Vagina (tissue), 2 donors: ENCODE results near the gene GORASP1. TPM values are rescaled to one million over a fixed set of nuclear protein-coding genes. Genes with fewer than 3 reads are reported as not detected.

Source experiments
- DNase-seq, 2 donors: peaks; one replicate each; pipeline ENCODE4 v3.0.0-alpha.2; 2017; ENCODE audit errors: extremely low spot score in 2 of 2
- H3K27ac ChIP-seq: fragments of 200-600 bp; sonication (generic); one replicate; pipeline ENCODE4 v1.5.1; 2019
- H3K27me3 ChIP-seq: fragments of 200-600 bp; sonication (generic); one replicate; pipeline ENCODE4 v1.5.1; 2019
- H3K36me3 ChIP-seq, 2 donors: fragments of 200-600 bp; sonication (generic); one replicate each; pipeline ENCODE4 v1.5.1; 2017 to 2019
- H3K4me1 ChIP-seq: fragments of 200-600 bp; sonication (generic); one replicate; pipeline ENCODE4 v1.5.1; 2019
- H3K4me3 ChIP-seq, 2 donors: fragments of 200-600 bp; sonication (generic); 1 replicate in 1 of 2; 2 replicates in 1 of 2; pipeline ENCODE4 v1.5.1; 2016 to 2019
- H3K9me3 ChIP-seq: fragments of 200-600 bp; sonication (generic); one replicate; pipeline ENCODE4 v1.5.1; 2019
- POLR2A ChIP-seq, 2 donors: fragments of 450-650 bp; IDR thresholded peaks; one replicate each; pipeline ENCODE4 v1.6.1; 2017; ENCODE audit warnings: antibody characterized with exemption in 2 of 2, mild to moderate bottlenecking in 2 of 2, moderate library complexity in 2 of 2
- POLR2AphosphoS5 ChIP-seq, 2 donors: sonication (generic); formaldehyde crosslinking; IDR thresholded peaks; one replicate each; pipeline ENCODE4 v1.9.0; 2017; ENCODE audit warnings: antibody characterized with exemption in 2 of 2, mild to moderate bottlenecking in 2 of 2, low read depth in 1 of 2; ENCODE audit not compliant: insufficient read depth in 1 of 2
- intact Hi-C: fragments of 100-400 bp; cut with DNase I; formaldehyde crosslinking; loops from one replicate; pipeline ENCODE4 v1.15.1; 2023
- total RNA-seq: library from RNA; depleted of rRNA; stranded (reverse); fragments of >200 nt; gene quantifications from one replicate; pipeline ENCODE4 v1.2.3, GENCODE V29; 2016
- TF ChIP-seq, protein P1 (sequence below), 3 experiments: fragments of 450-650 bp in 2 of 3; fragments of 200-600 bp in 1 of 3; sonication (generic) in 1 of 3; IDR thresholded peaks; one replicate each; pipeline ENCODE4 v1.5.1; 2017 to 2019; ENCODE audit warnings: antibody characterized with exemption in 3 of 3, mild to moderate bottlenecking in 2 of 3, moderate library complexity in 2 of 3

The GORASP1 gene
- total RNA-seq, 1 donor from 2014 or later = 45.9 TPM

DNA sequence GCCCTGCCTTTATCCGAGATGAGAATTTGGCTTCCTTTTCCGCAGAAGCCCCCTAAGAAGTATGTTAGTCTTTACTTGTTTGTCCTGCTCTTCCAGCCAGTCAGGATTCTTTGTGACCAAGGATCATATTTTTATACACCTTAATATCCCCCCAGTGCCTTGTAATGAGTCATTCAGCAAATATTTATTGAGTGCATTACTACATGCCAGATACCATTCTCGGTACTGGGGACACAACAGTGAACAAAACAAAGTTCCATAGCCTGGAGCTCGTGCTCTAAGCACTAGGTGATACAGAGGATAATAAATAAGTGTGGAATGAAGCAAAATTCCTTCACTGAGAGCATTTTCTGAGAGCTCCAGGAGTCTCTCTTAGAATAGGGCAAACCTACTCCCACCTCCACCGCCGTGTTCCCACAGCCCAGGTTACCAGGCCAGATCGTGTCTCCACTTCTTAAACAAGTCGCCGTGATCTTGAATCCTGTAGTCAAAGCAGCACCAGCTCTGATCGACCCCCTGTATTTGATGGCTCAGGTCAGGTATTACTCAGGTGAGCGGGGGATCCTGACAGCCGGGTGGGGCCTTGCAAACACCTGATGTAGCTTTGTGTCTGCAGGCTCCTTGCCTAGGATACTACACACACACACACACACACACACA is 18.5 kb upstream of the GORASP1 start:
- TF ChIP-seq POLR2A (IDR thresholded peaks at IDR 0.05) (no peak), POLR2AphosphoS5 (IDR thresholded peaks at IDR 0.05; ENCODE audit: insufficient read depth in 1 of 2, low read depth in 1 of 2) (peak in 1 of 2 donors; percentile 11)
- TF ChIP-seq, protein P1, sequence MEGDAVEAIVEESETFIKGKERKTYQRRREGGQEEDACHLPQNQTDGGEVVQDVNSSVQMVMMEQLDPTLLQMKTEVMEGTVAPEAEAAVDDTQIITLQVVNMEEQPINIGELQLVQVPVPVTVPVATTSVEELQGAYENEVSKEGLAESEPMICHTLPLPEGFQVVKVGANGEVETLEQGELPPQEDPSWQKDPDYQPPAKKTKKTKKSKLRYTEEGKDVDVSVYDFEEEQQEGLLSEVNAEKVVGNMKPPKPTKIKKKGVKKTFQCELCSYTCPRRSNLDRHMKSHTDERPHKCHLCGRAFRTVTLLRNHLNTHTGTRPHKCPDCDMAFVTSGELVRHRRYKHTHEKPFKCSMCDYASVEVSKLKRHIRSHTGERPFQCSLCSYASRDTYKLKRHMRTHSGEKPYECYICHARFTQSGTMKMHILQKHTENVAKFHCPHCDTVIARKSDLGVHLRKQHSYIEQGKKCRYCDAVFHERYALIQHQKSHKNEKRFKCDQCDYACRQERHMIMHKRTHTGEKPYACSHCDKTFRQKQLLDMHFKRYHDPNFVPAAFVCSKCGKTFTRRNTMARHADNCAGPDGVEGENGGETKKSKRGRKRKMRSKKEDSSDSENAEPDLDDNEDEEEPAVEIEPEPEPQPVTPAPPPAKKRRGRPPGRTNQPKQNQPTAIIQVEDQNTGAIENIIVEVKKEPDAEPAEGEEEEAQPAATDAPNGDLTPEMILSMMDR (IDR thresholded peaks at IDR 0.05) = no peak
- Histone ChIP-seq H3K9me3 (no peaks in the 10 kb centered on the region), H3K4me1 (peaks cover 19% of the 10 kb centered on the region), H3K27ac (peak overlapping the region; percentile 15), H3K4me3 (no peak overlapping the region), H3K36me3 (no peaks in the 10 kb centered on the region), H3K27me3 (no peaks in the 10 kb centered on the region)
- intact Hi-C loops = loop anchor here (5.0 kb wide), 1 partner anchor 166 kb away; no protein-coding TSS in a partner anchor
- no peak for DNase-seq

DNA sequence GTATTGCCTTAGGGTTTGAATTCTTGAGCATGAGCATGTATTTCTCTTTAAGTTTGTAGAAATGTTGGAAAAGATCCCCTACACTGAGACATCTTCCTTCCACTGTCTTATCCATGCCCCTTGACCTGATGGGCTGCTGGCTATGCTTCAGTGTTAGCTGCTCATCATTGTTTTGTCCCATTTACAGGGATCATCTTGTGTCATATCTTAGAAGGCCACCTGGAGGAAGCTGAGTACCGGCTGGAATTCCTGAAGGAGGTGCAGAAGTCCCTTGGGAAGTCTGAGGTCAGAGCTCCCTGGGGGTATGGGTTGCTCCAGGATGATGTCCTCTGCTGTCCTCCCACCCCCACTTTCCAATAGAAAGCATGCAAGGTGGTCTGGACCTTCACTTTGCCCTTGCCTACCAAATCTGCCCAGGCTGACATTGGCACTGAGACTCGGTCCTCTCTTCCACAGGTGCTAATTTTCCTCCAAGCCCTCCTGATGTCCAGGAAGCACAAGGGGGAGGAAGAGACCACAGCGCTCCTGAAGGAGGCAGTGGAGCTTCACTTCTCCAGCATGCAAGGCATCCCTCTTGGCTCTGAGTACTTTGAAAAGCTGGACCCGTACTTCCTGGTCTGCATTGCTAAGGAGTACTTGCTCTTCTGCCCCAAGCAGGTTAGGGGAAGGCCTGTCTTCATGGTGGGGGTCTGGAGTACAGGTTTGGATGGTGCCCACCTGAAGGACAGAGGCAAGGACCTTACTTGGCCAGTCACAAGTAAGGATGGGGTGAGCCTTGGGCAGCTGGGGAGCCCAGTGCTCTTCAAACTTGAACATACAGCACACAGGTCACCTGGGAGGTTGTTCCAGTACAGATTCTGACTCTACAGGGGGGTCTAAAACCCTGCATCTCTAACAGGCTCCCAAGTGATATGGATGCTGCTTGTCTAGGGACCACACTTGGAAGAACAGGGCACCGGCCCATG is 17.7 kb upstream of the GORASP1 start:
- no peak overlapping the region for H3K27ac ChIP-seq
- DNase-seq = no peak
- H3K4me3 ChIP-seq = no peak overlapping the region
- peaks cover 0 to 8% of the 10 kb centered on the region in 2 donors for H3K36me3 ChIP-seq
- peaks cover 19% of the 10 kb centered on the region for H3K4me1 ChIP-seq
- TF ChIP-seq POLR2A (IDR thresholded peaks at IDR 0.05) (no peak), POLR2AphosphoS5 (IDR thresholded peaks at IDR 0.05; ENCODE audit: insufficient read depth in 1 of 2, low read depth in 1 of 2) (no peak)
- TF ChIP-seq, protein P1 (IDR thresholded peaks at IDR 0.05) = peak in 2 of 3 experiments; percentile 32 to 42
- H3K27me3 ChIP-seq = no peaks in the 10 kb centered on the region
- intact Hi-C loops = loop anchor here (5.0 kb wide), 1 partner anchor 167 kb away; no protein-coding TSS in a partner anchor
- no peaks in the 10 kb centered on the region for H3K9me3 ChIP-seq

DNA sequence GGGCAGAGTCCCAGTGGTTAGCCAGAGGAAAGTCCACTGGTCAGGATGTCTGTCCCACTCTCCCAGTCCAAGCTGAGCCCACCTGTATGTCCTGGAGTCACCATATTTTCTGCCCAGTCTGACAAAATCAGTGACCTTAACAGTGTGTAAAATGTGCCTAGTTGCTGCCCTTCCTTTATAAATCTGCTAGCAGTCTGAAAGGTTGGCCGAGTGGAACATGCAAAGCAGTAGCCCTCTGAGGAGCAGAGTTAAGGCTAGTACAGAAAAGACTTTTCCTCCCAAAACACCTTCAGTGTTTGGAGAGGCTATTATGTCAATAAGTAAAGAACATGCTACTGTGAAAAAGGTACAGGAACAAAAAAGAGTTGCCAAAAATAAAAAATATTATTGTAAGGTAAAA is 15.4 kb upstream of the GORASP1 start:
- intact Hi-C loops = no loop called here
- H3K27ac ChIP-seq = no peak overlapping the region
- no peaks in the 10 kb centered on the region for H3K27me3 ChIP-seq
- H3K9me3 ChIP-seq = no peaks in the 10 kb centered on the region
- H3K4me3 ChIP-seq = no peak overlapping the region
- TF ChIP-seq, protein P1 (IDR thresholded peaks at IDR 0.05) = no peak
- peaks cover 0 to 27% of the 10 kb centered on the region in 2 donors for H3K36me3 ChIP-seq
- H3K4me1 ChIP-seq = peaks cover 19% of the 10 kb centered on the region
- no peak for DNase-seq

DNA sequence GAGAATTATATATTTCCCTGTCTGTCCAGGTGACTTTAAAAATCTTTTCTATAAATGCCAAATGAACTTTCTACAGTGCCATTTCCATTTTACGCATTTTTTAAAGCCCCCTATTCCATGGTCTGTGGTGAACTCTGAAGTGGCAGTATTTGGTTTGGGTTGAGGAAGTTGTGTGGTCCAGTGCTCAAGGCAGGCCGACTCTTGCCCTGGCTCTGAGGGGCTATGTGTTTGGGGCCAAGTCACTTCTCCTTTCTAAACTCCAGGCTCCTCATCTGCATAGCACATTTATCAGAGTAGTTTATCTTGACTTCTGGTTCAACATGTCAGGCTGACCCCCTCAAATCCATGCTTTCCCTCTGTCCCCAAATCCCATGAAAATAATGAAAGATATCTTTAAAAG is 14.2 kb upstream of the GORASP1 start:
- H3K27me3 ChIP-seq = no peaks in the 10 kb centered on the region
- no peak overlapping the region for H3K4me3 ChIP-seq
- DNase-seq = no peak
- TF ChIP-seq POLR2A (IDR thresholded peaks at IDR 0.05) = no peak
- TF ChIP-seq POLR2AphosphoS5 (IDR thresholded peaks at IDR 0.05; ENCODE audit: insufficient read depth in 1 of 2, low read depth in 1 of 2) = no peak
- TF ChIP-seq, protein P1 (IDR thresholded peaks at IDR 0.05) = no peak
- no peaks in the 10 kb centered on the region for H3K9me3 ChIP-seq
- H3K27ac ChIP-seq = no peak overlapping the region
- H3K36me3 ChIP-seq = peaks cover 0 to 32% of the 10 kb centered on the region in 2 donors
- intact Hi-C loops = no loop called here
- H3K4me1 ChIP-seq = peaks cover 15% of the 10 kb centered on the region
